ENCODE results near the gene UMODL1.

Gene UMODL1

DNA sequence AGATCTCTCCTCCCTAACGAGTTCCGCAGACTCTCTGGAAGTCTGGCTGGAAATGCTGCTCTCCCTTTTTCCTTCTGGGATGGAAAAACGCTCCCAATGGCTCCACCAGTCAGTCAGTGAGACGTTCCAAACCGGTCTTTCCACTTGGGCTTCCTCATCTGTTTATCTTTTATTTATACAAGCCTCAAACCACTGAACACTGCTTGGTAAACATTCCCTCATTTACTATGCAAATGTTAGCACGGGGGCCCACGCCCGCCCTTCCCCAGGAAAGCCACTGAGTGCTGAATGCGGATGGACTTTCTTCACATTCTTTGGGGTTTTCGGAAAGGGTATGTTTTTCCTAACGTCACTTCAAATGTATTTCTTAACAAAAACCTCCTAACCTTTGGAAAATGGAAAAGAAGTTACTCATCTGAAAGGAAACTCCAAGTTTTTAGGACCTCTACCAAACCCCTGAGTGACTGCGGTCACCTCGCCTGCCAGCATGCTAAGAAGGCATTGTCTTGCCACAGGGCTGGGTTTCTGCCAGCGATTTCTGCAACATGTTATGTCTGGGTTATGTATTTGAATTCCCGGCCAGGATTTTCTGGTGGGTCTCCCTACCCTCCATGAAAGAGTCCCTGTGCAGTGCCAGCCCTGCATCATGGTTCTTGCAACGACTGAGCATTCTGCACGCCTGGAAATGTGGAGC, 14.0 kb upstream of the UMODL1 start:
- TF ChIP-seq ZNF8 (CRISPR knock-in tag; IDR thresholded peaks at IDR 0.05) (no peak), OSR1 (CRISPR knock-in tag; IDR thresholded peaks at IDR 0.05) (no peak), ARNTL (CRISPR knock-in tag; IDR thresholded peaks at IDR 0.05; ENCODE audit: borderline replicate concordance, low read depth) (no peak)
- TF ChIP-seq, protein P1, sequence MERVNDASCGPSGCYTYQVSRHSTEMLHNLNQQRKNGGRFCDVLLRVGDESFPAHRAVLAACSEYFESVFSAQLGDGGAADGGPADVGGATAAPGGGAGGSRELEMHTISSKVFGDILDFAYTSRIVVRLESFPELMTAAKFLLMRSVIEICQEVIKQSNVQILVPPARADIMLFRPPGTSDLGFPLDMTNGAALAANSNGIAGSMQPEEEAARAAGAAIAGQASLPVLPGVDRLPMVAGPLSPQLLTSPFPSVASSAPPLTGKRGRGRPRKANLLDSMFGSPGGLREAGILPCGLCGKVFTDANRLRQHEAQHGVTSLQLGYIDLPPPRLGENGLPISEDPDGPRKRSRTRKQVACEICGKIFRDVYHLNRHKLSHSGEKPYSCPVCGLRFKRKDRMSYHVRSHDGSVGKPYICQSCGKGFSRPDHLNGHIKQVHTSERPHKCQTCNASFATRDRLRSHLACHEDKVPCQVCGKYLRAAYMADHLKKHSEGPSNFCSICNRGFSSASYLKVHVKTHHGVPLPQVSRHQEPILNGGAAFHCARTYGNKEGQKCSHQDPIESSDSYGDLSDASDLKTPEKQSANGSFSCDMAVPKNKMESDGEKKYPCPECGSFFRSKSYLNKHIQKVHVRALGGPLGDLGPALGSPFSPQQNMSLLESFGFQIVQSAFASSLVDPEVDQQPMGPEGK (CRISPR knock-in tag; IDR thresholded peaks at IDR 0.05; ENCODE audit: borderline replicate concordance): no peak
- TF ChIP-seq, protein P2, sequence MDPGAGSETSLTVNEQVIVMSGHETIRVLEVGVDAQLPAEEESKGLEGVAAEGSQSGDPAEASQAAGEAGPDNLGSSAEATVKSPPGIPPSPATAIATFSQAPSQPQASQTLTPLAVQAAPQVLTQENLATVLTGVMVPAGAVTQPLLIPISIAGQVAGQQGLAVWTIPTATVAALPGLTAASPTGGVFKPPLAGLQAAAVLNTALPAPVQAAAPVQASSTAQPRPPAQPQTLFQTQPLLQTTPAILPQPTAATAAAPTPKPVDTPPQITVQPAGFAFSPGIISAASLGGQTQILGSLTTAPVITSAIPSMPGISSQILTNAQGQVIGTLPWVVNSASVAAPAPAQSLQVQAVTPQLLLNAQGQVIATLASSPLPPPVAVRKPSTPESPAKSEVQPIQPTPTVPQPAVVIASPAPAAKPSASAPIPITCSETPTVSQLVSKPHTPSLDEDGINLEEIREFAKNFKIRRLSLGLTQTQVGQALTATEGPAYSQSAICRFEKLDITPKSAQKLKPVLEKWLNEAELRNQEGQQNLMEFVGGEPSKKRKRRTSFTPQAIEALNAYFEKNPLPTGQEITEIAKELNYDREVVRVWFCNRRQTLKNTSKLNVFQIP (CRISPR knock-in tag; IDR thresholded peaks at IDR 0.05; ENCODE audit: borderline replicate concordance, low read depth): no peak

DNA sequence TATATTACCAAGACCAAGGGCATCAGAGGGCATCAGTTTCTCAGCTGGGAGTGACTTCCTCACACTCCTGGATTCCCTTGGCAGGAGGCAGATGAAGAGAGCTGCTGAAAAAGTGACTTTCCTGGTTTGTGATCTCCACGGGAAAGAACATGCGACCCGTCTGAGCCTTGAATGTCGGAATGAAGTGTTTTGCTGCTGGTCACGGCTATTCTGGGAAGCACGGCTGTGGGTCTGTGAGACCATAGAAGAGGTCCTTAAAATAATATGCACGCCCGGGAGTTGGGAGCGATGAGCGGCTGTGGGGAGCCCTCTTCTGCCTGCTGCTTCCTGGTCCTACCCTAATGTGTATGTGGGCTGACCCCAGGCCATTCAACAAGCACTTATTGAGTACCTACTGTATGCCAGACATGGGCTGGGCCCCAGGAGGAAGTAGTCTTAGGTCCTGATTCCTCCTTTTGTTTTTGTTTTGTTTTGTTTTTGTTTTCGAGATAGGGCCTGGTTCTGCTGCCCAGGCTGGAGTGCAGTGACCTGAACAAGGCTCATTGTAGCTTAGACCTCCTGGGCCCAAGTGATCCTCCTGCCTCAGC, 13.2 kb upstream of the UMODL1 start:
- ATAC-seq: no peak
- TF ChIP-seq TOX (CRISPR knock-in tag; IDR thresholded peaks at IDR 0.05; ENCODE audit: borderline replicate concordance) (no peak), ZFP3 (CRISPR knock-in tag; IDR thresholded peaks at IDR 0.05) (no peak), TCF4 (CRISPR knock-in tag; IDR thresholded peaks at IDR 0.05; ENCODE audit: borderline replicate concordance) (no peak), PPARA (CRISPR knock-in tag; IDR thresholded peaks at IDR 0.05; ENCODE audit: borderline replicate concordance) (no peak)
- TF ChIP-seq, protein P3, sequence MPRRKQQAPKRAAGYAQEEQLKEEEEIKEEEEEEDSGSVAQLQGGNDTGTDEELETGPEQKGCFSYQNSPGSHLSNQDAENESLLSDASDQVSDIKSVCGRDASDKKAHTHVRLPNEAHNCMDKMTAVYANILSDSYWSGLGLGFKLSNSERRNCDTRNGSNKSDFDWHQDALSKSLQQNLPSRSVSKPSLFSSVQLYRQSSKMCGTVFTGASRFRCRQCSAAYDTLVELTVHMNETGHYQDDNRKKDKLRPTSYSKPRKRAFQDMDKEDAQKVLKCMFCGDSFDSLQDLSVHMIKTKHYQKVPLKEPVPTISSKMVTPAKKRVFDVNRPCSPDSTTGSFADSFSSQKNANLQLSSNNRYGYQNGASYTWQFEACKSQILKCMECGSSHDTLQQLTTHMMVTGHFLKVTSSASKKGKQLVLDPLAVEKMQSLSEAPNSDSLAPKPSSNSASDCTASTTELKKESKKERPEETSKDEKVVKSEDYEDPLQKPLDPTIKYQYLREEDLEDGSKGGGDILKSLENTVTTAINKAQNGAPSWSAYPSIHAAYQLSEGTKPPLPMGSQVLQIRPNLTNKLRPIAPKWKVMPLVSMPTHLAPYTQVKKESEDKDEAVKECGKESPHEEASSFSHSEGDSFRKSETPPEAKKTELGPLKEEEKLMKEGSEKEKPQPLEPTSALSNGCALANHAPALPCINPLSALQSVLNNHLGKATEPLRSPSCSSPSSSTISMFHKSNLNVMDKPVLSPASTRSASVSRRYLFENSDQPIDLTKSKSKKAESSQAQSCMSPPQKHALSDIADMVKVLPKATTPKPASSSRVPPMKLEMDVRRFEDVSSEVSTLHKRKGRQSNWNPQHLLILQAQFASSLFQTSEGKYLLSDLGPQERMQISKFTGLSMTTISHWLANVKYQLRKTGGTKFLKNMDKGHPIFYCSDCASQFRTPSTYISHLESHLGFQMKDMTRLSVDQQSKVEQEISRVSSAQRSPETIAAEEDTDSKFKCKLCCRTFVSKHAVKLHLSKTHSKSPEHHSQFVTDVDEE (CRISPR knock-in tag; IDR thresholded peaks at IDR 0.05): no peak

More for the DNA sequence above, 14.0 kb upstream of the UMODL1 start:
- ATAC-seq: no peak

DNA sequence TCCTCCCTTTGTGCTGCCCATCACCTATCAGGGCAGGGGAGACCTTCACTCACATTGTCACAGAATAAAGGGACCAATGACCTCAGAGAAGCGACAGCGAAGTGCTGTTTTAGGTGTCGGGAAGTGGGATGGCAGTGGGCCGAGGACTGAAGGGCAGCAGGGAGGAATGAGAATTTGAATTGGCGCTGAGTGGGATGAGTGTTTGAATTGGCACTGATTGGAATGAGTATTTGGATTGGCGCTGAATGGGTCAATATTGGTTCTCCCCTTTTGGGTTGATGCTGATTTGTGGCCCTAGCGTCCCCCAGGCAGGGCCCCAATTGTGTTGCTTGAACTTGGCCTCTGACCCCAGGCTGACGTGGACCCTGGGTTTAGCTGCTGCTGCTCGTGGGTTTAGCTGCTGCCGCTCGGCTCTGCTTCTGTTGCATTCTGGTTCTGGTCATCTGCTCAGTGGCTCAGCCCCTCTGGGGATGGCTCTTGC, 12.4 kb upstream of the UMODL1 start:
- TF ChIP-seq ZNF565 (CRISPR knock-in tag; conservative IDR thresholded peaks at IDR 0.05; ENCODE audit: low read depth) (no peak), PPARA (CRISPR knock-in tag; IDR thresholded peaks at IDR 0.05; ENCODE audit: borderline replicate concordance) (no peak), SNAI2 (CRISPR knock-in tag; IDR thresholded peaks at IDR 0.05) (no peak), ARNTL (CRISPR knock-in tag; IDR thresholded peaks at IDR 0.05; ENCODE audit: borderline replicate concordance, low read depth) (no peak), BACH2 (CRISPR knock-in tag; IDR thresholded peaks at IDR 0.05; ENCODE audit: borderline replicate concordance) (no peak), OSR1 (CRISPR knock-in tag; IDR thresholded peaks at IDR 0.05) (no peak), ISL1 (CRISPR knock-in tag; IDR thresholded peaks at IDR 0.05) (no peak), GLIS3 (CRISPR knock-in tag; IDR thresholded peaks at IDR 0.05) (no peak), CSDC2 (CRISPR knock-in tag; IDR thresholded peaks at IDR 0.05) (no peak), ZFP3 (CRISPR knock-in tag; IDR thresholded peaks at IDR 0.05) (no peak), TCF4 (CRISPR knock-in tag; IDR thresholded peaks at IDR 0.05; ENCODE audit: borderline replicate concordance) (no peak), ZC3H10 (CRISPR knock-in tag; IDR thresholded peaks at IDR 0.05) (no peak)
- TF ChIP-seq, protein P3 (CRISPR knock-in tag; IDR thresholded peaks at IDR 0.05): no peak
- TF ChIP-seq, protein P2 (CRISPR knock-in tag; IDR thresholded peaks at IDR 0.05; ENCODE audit: borderline replicate concordance, low read depth): no peak
- TF ChIP-seq, protein P4, sequence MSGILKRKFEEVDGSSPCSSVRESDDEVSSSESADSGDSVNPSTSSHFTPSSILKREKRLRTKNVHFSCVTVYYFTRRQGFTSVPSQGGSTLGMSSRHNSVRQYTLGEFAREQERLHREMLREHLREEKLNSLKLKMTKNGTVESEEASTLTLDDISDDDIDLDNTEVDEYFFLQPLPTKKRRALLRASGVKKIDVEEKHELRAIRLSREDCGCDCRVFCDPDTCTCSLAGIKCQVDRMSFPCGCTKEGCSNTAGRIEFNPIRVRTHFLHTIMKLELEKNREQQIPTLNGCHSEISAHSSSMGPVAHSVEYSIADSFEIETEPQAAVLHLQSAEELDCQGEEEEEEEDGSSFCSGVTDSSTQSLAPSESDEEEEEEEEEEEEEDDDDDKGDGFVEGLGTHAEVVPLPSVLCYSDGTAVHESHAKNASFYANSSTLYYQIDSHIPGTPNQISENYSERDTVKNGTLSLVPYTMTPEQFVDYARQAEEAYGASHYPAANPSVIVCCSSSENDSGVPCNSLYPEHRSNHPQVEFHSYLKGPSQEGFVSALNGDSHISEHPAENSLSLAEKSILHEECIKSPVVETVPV (CRISPR knock-in tag; IDR thresholded peaks at IDR 0.05): no peak
- TF ChIP-seq, protein P1 (CRISPR knock-in tag; IDR thresholded peaks at IDR 0.05; ENCODE audit: borderline replicate concordance): no peak
- TF ChIP-seq, protein P5, sequence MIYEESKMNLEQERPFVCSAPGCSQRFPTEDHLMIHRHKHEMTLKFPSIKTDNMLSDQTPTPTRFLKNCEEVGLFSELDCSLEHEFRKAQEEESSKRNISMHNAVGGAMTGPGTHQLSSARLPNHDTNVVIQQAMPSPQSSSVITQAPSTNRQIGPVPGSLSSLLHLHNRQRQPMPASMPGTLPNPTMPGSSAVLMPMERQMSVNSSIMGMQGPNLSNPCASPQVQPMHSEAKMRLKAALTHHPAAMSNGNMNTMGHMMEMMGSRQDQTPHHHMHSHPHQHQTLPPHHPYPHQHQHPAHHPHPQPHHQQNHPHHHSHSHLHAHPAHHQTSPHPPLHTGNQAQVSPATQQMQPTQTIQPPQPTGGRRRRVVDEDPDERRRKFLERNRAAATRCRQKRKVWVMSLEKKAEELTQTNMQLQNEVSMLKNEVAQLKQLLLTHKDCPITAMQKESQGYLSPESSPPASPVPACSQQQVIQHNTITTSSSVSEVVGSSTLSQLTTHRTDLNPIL (CRISPR knock-in tag; IDR thresholded peaks at IDR 0.05; ENCODE audit: low read depth): no peak
- ATAC-seq: no peak
